ENCODE results near the gene KCTD5.
"Not testable (repeated sequence)": the region's sequence is repeated elsewhere in the genome, so short reads cannot be mapped to it uniquely, and the experiment has no call there.

- TF ChIP-seq POLR2A (IDR thresholded peaks at IDR 0.05; ENCODE audit: low read length); GATA1 (IDR thresholded peaks at IDR 0.05; ENCODE audit: low read depth, low read length): not testable (repeated sequence)
These were observed 15.7 kb upstream of the KCTD5 start for GRCh38 chr16:2666671-2667070.
